NCI-H1092 (cell line): Measurements from ENCODE around the gene DZIP1.
A peak's percentile ranks its signal among the peaks of the same experiment; 100 is the strongest.

ENCODE experiments used
- DNase-seq: peaks from one replicate; lab custom pipeline; 2025; lab: John Stamatoyannopoulos, UW

Gene DZIP1

GRCh38 chr13:95643936-95644598 is 439 bp downstream of the DZIP1 start:
- DNase-seq, result peak; percentile 35

- no peak for DNase-seq
These were observed 953 bp downstream of the DZIP1 start for GRCh38 chr13:95643571-95643935.

- no peak for DNase-seq
These were observed 1.5 kb downstream of the DZIP1 start for GRCh38 chr13:95642999-95643398.

- peak; percentile 45 for DNase-seq
These were observed 2.4 kb downstream of the DZIP1 start for GRCh38 chr13:95642028-95642621.

GRCh38 chr13:95641291-95642027 is 3.0 kb downstream of the DZIP1 start:
- DNase-seq, result no peak

- no peak for DNase-seq
These were observed 7.7 kb downstream of the DZIP1 start for GRCh38 chr13:95636853-95637252.

- DNase-seq, result no peak
These were observed 13.9 kb downstream of the DZIP1 start for GRCh38 chr13:95630593-95630992.

- no peak for DNase-seq
These were observed 15.4 kb downstream of the DZIP1 start for GRCh38 chr13:95629071-95629470.

GRCh38 chr13:95628488-95628887 is 16.0 kb downstream of the DZIP1 start:
- no peak for DNase-seq

- DNase-seq, result no peak
These were observed 16.9 kb downstream of the DZIP1 start for GRCh38 chr13:95627590-95627989.

- DNase-seq, result no peak
These were observed 17.7 kb downstream of the DZIP1 start for GRCh38 chr13:95626768-95627167.

- peak; percentile 1 for DNase-seq
These were observed 20.5 kb downstream of the DZIP1 start for GRCh38 chr13:95624020-95624419.

- DNase-seq, result no peak
These were observed 21.4 kb downstream of the DZIP1 start for GRCh38 chr13:95623141-95623540.

GRCh38 chr13:95620825-95621498 is 23.5 kb downstream of the DZIP1 start:
- DNase-seq, result no peak

- no peak for DNase-seq
These were observed 24.3 kb downstream of the DZIP1 start for GRCh38 chr13:95620030-95620824.

- no peak for DNase-seq
These were observed 29.0 kb downstream of the DZIP1 start for GRCh38 chr13:95615539-95615938.

GRCh38 chr13:95614641-95615245 is 29.8 kb downstream of the DZIP1 start:
- DNase-seq, result no peak

- DNase-seq, result no peak
These were observed 35.7 kb downstream of the DZIP1 start for GRCh38 chr13:95608640-95609323.

GRCh38 chr13:95607366-95607765 is 37.1 kb downstream of the DZIP1 start:
- DNase-seq, result no peak

GRCh38 chr13:95605448-95606125 is 38.9 kb downstream of the DZIP1 start:
- no peak for DNase-seq
